Measurements from ENCODE around the gene LETMD1. TPM values are rescaled to one million over a fixed set of nuclear protein-coding genes. Genes with fewer than 3 reads are reported as not detected.

LETMD1 gene
- total RNA-seq, 1 donor from 2014 or later = 8.6 TPM

DNA sequence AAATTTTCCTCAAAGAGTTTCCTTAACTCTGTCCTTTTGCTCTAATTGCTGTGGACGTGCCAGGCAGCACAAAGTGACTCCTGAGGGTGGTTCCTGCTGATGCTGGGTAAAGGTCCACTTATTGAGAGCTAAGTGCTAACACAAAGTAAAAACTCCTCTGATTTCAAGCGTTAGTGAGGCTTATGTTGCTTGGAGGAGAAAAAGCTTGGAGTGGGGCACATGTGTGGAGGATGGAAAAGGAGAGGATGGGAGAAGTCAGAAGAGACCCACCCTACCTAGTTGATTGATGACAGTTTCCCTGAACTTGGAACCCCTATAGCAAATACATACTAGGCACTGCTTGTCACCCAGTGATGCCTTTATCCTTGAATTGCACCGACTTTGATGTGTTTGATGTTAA is 11.8 kb upstream of the LETMD1 start:
- TF ChIP-seq, protein P1, sequence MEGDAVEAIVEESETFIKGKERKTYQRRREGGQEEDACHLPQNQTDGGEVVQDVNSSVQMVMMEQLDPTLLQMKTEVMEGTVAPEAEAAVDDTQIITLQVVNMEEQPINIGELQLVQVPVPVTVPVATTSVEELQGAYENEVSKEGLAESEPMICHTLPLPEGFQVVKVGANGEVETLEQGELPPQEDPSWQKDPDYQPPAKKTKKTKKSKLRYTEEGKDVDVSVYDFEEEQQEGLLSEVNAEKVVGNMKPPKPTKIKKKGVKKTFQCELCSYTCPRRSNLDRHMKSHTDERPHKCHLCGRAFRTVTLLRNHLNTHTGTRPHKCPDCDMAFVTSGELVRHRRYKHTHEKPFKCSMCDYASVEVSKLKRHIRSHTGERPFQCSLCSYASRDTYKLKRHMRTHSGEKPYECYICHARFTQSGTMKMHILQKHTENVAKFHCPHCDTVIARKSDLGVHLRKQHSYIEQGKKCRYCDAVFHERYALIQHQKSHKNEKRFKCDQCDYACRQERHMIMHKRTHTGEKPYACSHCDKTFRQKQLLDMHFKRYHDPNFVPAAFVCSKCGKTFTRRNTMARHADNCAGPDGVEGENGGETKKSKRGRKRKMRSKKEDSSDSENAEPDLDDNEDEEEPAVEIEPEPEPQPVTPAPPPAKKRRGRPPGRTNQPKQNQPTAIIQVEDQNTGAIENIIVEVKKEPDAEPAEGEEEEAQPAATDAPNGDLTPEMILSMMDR (IDR thresholded peaks at IDR 0.05) = no peak
- no peaks in the 10 kb centered on the region for H3K4me1 ChIP-seq
- no peaks in the 10 kb centered on the region for H3K27me3 ChIP-seq
- H3K9me3 ChIP-seq = no peaks in the 10 kb centered on the region
- DNase-seq (ENCODE audit: low spot score in 2 of 2) = no peak
- H3K36me3 ChIP-seq = no peaks in the 10 kb centered on the region
- intact Hi-C loops (cut with DNase I) = no loop called here
- H3K4me3 ChIP-seq = no peak overlapping the region
- no peak overlapping the region for H3K27ac ChIP-seq

DNA sequence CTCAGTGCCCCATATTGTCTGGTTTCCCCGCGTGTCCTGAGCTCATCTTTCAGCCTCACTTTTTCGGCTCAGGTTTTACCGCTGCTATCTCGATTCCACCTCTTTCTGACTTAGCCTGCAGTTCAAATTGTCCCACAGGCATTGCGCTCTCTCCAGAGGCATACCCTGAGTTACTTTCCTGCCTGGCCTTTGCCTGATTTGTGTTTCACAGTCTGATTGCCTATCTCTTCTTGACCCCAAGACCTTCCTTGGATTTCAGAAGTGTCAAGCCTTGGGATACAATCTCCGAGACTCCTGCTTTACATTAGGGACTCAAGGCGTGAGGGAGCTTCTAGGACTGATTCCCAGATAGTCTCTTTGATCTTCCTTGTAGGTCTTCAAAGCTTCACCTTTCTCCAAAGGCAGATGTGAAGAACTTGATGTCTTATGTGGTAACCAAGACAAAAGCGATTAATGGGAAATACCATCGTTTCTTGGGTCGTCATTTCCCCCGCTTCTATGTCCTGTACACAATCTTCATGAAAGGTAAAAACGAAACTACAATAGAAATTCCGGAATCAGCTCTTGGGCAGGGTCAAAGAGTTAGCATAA is 629 bp downstream of the LETMD1 start:
- Histone ChIP-seq H3K9me3 (no peaks in the 10 kb centered on the region), H3K4me3 (peak overlapping the region; percentile 93 to 95), H3K4me1 (peaks cover 8 to 17% of the 10 kb centered on the region in 2 donors), H3K36me3 (peaks cover 6 to 18% of the 10 kb centered on the region in 2 donors), H3K27ac (peak overlapping the region; percentile 94 to 95), H3K27me3 (no peaks in the 10 kb centered on the region)
- TF ChIP-seq, protein P1 (IDR thresholded peaks at IDR 0.05) = no peak
- intact Hi-C loops (cut with DNase I) = loop anchor here (1.0 to 5.0 kb wide), 5 partner anchors 22 to 294 kb away; partner anchors contain the start of genes CSRNP2, DAZAP2, SLC11A2 and TFCP2
- no peak for DNase-seq (ENCODE audit: low spot score in 2 of 2)

DNA sequence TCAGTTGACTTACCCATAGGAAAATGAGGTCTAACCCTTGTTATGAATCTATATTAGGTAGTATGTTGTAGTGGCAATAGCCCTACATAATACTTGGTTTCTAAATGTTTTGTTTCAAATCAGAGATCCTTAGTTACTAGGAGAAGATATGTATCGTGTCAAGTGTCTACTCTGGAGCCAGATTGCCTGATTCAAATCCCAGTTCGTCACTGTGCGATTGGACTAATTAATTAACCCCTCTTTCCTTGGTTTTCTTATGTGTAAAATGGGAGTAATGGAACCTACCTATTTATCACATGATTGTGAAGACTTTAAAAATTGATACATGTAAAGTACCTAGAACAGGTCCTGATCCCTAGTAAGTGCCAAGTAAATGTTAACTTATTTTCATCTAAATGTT is 1.4 kb downstream of the LETMD1 start:
- Histone ChIP-seq H3K27me3 (no peaks in the 10 kb centered on the region), H3K4me1 (peaks cover 8 to 17% of the 10 kb centered on the region in 2 donors), H3K36me3 (peaks cover 14 to 26% of the 10 kb centered on the region in 2 donors), H3K9me3 (no peaks in the 10 kb centered on the region), H3K4me3 (peak overlapping the region; percentile 93 to 95), H3K27ac (no peak overlapping the region)
- no peak for DNase-seq (ENCODE audit: low spot score in 2 of 2)
- TF ChIP-seq, protein P1 (IDR thresholded peaks at IDR 0.05) = no peak
- intact Hi-C loops (cut with DNase I) = loop anchor here (2.0 to 5.0 kb wide), 3 partner anchors 123 to 293 kb away; partner anchors contain the start of genes DAZAP2 and TFCP2

DNA sequence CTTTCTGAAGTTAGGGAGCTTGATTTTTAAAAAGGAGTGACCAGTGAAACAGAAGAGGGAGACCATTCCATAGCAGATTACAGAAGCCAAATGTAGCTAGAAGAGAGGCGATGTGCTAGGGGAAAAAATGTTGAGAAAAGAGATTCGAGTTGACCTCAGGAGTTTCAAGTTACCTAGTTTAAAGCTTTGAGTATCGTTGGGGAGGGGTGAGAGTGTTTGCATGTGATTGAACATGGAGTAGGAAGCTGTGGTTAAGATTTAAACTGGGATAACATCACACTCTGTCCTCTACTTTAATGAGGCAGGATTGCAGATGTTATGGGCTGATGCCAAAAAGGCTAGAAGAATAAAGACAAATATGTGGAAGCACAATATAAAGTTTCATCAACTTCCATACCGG is 3.7 kb downstream of the LETMD1 start:
- no peak for DNase-seq (ENCODE audit: low spot score in 2 of 2)
- H3K9me3 ChIP-seq = no peaks in the 10 kb centered on the region
- intact Hi-C loops (cut with DNase I) = no loop called here
- TF ChIP-seq, protein P1 (IDR thresholded peaks at IDR 0.05) = no peak
- peaks cover 22 to 49% of the 10 kb centered on the region in 2 donors for H3K36me3 ChIP-seq
- H3K4me1 ChIP-seq = peaks cover 8 to 17% of the 10 kb centered on the region in 2 donors
- no peak overlapping the region for H3K27ac ChIP-seq
- no peaks in the 10 kb centered on the region for H3K27me3 ChIP-seq
- no peak overlapping the region for H3K4me3 ChIP-seq

DNA sequence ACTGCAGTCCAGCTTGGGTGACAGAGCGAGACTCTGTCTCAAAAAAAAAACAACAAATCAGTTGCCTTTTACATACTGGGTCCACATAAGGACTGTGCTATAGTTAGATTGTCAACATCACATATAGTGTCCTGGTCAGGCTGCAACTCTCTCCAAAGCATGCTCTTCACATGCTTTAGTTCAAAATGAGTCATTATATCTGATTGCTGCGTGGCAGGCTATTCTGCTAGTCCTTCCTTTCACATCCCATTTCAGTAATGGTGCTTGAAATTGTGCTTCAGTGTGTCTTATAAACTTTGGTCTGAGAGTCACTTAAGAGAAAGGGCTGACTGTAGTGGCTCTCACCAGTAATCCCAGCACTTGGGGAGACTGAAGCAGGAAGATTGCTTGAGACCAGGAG is 6.9 kb downstream of the LETMD1 start:
- Histone ChIP-seq H3K27ac (no peak overlapping the region), H3K27me3 (no peaks in the 10 kb centered on the region), H3K9me3 (no peaks in the 10 kb centered on the region), H3K4me3 (no peak overlapping the region), H3K36me3 (peaks cover 50 to 79% of the 10 kb centered on the region in 2 donors), H3K4me1 (no peaks in the 10 kb centered on the region)
- no peak for DNase-seq (ENCODE audit: low spot score in 2 of 2)
- intact Hi-C loops (cut with DNase I) = no loop called here
- TF ChIP-seq, protein P1 (IDR thresholded peaks at IDR 0.05) = no peak
